NCI-H187 treated with DMSO at 0.1 percent for 48 hours (cell line): Measurements from ENCODE around the gene MME.

Experiments used
- DNase-seq: peaks from one replicate; lab custom pipeline; 2025; lab: John Stamatoyannopoulos, UW

The MME gene

GRCh38 chr3:155147588-155147987 lies 67.5 kb downstream of the MME start:
- DNase-seq: no peak

DNA sequence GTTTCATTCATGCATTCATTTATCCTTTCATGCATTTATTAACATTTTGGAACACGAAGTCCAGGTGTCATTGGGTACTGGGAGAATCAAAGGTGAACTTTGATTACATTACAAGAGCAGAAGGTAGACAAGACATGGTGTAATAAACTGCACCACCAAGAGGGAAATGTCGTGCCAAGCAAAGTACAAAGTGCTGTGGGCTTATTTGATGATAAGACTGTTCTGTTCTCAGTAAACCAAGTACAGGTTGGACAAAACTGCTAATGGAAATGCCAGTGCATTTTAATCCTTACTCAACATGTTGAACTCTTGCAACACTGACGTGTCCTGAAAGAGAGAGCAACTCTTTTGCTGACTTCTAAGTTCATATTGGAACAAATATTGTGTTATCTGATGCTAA lies 69.4 kb downstream of the MME start:
- DNase-seq: no peak

DNA sequence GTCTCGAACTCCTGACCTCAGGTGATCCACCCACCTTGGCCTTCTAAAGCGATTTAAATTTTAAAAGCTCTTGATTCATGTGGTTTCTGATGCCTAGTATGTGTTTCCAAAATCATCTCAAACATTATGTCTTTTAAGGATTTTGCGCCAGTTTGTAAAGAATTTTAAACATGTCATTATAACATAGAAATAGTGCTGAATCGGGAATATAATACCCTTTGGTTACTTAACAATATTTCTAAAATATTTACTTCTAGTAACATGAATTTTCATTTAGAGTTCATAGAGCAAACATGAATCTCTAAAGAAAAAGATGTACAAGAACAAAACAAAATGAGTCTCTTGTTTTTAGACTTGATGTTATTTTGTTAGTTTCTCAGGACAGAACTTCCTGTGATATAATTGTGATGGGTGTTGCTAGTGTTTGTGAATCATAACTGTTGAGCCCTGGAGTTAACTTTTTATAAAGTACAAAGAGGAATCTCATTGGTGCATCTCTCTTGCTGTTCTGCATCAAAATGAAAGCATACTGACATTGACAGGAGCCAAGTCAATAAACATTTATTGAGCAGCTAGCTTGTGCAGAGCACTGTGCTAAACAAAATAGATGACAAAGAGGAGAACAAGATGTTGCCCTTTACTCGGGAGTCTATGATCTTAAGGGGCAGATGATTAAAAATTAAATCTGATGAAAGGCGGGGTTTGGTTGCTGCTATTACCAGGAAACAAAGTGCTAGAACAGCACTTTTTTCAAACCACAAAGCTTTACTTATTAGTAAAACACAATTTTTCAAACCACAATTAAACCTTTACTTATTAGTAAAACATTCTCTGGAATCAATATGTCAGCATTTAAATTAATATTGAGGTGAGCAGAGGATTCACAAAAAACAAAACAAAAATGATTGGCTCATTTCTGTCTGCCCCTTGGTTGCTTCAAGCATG lies 73.4 kb downstream of the MME start:
- DNase-seq: no peak

- DNase-seq: no peak
Observed at GRCh38 chr3:155154255-155154654, 74.1 kb downstream of the MME start.

DNA sequence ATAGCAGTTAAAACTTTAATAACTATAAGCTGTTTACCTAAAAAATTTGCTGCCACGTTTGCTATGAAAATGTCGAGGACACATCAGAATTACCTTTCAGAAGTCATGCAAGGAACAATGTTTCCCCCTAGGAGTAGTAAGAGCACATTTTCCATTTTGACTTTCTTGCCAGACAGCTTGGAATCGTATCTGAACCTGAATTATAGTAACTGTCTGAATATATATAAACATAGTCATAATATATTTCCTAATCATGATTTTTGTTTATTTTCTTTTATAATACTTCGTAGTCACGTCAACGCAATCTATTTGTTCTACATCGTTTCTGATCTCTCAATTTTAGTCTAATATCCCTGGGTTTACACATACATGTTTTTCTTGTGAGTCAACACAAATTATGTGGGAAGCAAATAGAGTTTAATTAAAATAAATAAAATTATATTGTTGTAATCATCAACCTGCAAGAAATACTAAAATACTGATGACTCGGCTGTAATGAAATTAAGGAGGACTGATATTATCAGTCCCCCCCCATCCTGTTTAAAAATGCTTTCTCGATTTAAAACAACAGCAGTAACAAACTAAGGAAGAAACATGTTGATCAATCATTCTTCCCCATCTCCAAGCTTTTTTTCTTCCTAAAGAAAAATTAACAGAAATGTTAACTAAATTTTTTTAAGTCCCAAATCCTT lies 78.4 kb downstream of the MME start:
- no peak for DNase-seq

DNA sequence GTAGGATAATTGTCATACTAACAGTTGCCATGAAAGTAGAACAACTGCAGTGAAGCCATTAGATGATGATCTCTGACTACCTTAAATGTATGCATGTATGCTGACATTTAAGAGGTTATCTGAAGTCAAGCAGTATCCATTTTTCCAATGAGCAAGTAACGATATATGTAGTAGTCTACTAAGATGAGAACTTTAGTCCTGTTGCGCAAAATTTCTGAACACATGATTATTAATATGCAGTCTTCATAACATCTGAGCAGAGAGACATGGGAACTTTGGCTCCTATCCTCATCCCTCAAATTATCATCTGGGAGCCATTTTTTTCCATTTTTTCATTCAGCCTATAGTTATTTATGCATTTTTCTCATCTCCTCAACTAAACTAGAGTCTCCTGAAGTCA lies 79.2 kb downstream of the MME start:
- DNase-seq: no peak

DNA sequence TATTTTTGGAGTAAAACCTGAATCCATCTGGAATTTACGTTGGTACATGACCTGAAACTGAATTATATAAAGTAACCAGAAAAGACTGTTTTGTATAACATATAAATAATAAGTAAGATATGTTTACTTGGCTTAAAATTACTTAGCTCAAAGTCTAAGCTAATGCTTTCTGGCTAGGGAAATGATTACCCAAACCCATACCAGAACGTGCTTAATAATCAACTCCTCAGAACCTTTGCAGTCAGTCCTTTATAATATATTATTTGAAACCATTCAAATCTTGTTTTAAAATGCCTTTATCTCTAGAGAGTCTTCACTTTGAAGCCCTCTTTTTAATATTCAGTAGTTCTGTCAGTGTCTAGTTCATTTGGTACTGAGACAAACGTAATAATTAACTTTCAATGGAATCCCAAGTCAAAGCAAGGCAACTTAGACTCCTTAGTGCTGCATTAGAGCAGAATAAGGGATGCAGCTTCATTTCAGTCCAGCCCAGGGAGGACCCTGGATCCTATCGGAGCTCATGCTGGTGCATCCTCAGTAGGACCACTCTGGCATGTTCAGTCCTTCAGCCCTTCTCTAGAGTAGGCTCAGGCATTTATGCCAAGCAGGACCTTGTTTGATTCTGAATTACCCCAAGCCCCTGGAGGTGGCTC lies 81.6 kb downstream of the MME start:
- no peak for DNase-seq

DNA sequence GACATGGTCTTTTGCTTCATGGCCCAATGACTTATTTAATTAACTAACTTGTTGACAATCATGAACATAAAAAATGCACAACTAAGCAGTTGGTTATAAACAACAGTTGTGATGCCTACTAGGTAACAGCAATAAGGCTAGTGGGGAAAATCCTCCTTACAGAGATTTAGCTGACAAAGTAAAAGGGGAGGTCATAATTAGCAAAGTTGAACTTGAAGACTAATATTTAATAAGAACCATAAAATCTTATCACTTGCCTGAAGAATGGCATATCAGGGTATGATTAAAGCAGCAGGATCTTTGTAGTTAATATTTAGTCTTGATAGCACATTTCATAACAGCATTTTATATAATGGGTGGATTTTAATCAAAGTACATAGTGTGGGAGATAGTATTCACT lies 84.2 kb downstream of the MME start:
- DNase-seq: no peak

DNA sequence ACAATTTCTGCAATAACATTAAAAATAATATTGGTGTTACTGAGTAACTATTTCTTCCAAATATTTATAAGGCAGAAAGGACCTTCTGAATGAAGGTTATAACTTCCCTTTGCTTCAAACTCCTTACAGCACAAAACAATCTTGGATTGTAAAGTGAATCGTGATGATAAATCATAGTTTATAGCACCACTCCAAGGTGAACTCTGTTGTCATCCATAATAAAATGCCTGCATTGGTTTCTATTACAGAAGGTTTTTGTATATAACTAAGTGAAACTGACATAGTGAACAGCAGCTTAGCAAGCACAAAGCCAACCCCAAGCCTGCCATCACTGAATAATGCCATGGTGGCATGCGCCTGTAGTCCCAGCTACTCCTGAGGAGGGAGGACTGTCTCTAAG lies 86.3 kb downstream of the MME start:
- DNase-seq: no peak

- no peak for DNase-seq
Observed at GRCh38 chr3:155169197-155169596, 89.1 kb downstream of the MME start.

DNA sequence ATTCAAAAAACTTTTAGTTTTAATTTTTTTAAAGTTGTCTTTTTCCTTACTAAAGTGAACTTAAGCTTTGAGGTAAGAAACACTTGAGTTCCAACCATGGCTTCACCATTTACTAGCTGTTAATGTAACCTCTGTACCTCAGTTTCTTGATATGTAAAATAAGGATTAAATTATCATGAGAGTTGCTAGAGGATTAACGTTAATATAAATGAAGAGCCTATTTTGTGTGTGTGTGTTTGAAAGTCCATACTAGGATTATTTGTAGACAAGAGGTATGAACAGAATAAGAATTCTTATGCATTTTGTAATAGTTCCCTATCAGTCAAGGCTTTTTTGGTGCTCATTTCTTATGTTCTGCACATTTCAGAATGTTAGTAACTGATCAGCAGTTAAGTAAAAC lies 93.7 kb downstream of the MME start:
- DNase-seq: no peak

DNA sequence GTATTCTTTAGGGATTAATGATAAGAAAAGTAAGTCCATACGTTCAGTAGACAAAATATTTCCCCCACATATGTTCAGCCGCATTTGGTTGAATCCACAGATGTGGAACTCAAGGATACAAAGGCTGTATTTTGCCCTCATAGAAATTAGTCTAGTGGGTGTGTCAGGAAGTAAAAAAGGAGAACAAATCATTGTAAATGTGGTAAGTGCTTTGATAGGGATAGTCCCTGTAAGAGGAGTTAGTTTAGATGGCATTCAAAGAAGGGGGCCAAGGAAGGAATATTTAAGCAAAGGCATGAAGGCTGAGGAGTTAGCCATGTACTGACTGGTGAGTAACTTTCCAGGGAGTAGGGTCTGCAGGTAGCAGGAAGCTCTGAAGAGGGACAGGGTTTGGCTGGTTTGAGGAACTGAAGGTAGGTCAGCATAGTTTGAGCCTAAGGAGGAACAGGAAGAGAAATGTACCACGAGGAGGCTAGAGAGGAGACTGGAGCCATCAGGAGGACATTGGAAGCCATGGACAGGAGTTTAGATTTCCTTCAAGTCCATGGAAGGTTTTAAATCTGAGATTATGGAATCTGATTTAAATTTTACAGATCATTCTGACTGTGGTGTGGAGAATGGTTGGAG lies 98.8 kb downstream of the MME start:
- no peak for DNase-seq

DNA sequence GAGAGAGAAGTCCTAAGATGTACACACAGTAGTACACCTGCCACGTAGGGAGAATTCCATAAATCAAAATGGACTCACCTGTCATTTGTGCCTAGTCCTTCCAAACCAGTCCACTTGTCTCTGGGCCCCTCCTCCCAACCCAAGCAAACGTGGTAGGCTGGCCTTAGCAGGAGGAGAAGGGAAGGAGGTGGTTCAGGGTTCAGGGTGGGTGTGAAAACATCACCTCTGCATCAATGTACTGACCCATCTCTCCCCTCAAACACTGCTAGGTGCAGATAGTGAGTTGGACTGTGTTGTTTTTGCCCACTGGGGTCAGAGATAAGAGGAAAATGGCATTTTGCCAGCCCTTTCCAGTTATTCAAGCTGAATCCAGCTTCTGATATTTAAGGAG lies 99.3 kb downstream of the MME start:
- no peak for DNase-seq

DNA sequence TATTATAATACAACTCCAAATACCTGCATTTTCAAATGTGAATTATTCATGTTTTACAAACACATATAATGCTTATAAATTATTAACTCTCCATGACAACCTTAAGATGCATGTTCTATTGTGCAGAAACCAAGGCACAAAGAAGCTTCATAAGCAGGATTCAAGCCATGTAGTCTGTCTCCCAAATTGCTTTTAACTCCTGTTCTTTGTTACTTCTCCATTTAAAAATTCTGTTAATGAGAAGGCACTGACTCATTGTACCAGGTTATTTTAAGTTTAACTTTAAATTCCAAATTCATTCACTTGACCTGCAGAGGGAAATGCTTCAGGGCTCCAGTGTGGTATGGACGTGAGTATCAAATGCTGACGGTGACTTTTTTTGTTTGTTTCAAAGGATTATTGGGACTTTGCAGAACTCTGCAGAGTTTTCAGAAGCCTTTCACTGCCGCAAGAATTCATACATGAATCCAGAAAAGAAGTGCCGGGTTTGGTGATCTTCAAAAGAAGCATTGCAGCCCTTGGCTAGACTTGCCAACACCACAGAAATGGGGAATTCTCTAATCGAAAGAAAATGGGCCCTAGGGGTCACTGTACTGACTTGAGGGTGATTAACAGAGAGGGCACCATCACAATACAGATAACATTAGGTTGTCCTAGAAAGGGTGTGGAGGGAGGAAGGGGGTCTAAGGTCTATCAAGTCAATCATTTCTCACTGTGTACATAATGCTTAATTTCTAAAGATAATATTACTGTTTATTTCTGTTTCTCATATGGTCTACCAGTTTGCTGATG lies 100.0 kb downstream of the MME start:
- no peak for DNase-seq

GRCh38 chr3:155182467-155182866 lies 102.3 kb downstream of the MME start:
- no peak for DNase-seq

GRCh38 chr3:155184011-155184410 lies 103.9 kb downstream of the MME start:
- DNase-seq: no peak

DNA sequence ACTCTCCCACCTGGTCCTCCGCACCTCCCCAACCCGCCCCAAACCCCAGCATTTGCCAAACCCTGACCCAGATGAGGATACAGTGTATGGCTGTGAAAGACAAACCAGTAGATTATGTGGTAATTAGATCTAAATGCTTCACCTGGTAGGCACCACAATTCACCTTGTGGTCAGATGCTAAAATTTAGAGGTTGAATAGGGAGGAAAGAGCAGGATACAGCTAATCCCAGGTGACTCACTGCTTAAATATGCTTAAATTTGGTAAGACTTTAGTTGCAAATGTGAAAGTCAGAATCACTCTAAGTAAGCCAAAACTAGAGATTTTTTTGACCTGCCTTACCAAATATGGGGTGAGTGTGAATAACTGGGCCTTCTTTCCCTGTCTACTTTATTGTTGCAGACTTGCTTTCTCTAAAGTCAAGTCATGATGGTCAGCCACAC lies 105.5 kb downstream of the MME start:
- DNase-seq: no peak

GRCh38 chr3:155188031-155188430 lies 107.9 kb downstream of the MME start:
- no peak for DNase-seq

- DNase-seq: no peak
Observed at GRCh38 chr3:155189478-155189877, 109.4 kb downstream of the MME start.

- no peak for DNase-seq
Observed at GRCh38 chr3:155190691-155191090, 110.6 kb downstream of the MME start.

DNA sequence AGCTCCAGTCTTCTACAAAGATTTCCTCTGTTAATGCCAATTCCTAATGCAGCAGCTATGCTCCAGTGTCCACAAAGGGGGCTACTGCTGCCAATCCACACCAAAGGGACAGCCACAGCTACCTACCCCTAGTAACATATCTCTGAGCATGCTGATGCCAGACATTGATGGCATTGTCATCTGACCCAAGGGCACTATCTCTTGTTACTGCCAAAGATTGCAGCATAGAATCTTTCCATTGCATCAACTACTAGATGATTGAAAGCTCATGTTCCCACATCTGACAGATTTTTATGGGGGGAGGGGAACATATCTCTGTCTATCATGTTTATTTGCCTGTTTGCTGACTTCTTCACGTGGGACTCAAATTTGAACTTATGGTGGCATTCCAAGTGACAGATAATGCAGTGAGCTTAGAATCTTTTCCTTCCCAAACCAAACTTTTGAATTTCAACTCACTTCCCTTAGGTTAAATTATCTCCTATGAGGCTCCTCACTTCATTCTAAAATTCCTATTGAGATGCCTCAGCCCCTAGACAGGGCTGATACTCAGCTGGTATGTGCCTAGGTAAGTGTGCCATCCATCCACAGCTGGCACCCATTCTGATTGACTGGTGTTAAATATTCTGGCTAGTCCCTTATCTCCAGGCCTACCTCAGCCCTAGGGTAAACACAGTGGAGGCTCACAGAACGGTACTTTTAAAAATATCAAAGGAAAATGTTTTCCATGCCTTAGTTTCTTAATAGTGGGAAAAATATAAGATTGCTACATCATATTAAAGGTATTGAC lies 113.0 kb downstream of the MME start:
- DNase-seq: no peak
